Adrenal gland (tissue), 12 donors: Measurements from ENCODE around the gene PLOD3. TPM values are rescaled to one million over a fixed set of nuclear protein-coding genes. Genes with fewer than 3 reads are reported as not detected.

Source experiments
- DNase-seq, 7 donors: peaks; one replicate each; pipeline ENCODE4 v3.0.0-alpha.2; 2019 to 2020
- H3K27ac ChIP-seq, 5 donors: fragments of 200-600 bp; sonication (generic) in 4 of 5; 1 replicate in 3 of 5; 2 replicates in 2 of 5; pipeline versions ENCODE4 v1.5.1 to v1.8.0; 2016 to 2020; ENCODE audit warnings: mild to moderate bottlenecking in 1 of 5
- H3K27me3 ChIP-seq: fragments of 200-600 bp; 2 replicates; pipeline ENCODE4 v1.8.0; 2021
- H3K36me3 ChIP-seq, 2 donors: fragments of 200-600 bp; replicated peaks in 1 of 2; 1 replicate in 1 of 2; 2 replicates in 1 of 2; pipeline versions ENCODE4 v1.5.1 to v1.8.0; 2018 to 2022
- H3K4me1 ChIP-seq, 2 donors: fragments of 200-600 bp; replicated peaks in 1 of 2; 1 replicate in 1 of 2; 2 replicates in 1 of 2; pipeline versions ENCODE4 v1.5.1 to v1.8.0; 2018 to 2021
- H3K4me3 ChIP-seq, 4 donors: fragments of 200-600 bp; sonication (generic) in 3 of 4; one replicate each; pipeline ENCODE4 v1.5.1; 2016 to 2018
- H3K9me3 ChIP-seq, 3 donors: fragments of 200-600 bp; sonication (generic) in 1 of 3; replicated peaks in 1 of 3; 1 replicate in 2 of 3; 2 replicates in 1 of 3; pipeline versions ENCODE4 v1.5.1 to v1.8.0; 2016 to 2021
- CTCF ChIP-seq, 6 experiments: fragments of 450-650 bp in 4 of 6; fragments of 200-600 bp in 2 of 6; sonication (generic) in 1 of 6; IDR thresholded peaks; 1 replicate in 5 of 6; 2 replicates in 1 of 6; pipeline versions ENCODE4 v1.5.1 to v1.8.0; 2016 to 2021; ENCODE audit warnings: antibody characterized with exemption in 6 of 6, mild to moderate bottlenecking in 2 of 6, moderate library complexity in 1 of 6
- POLR2A ChIP-seq, 2 donors: fragments of 450-650 bp; IDR thresholded peaks; one replicate each; pipeline ENCODE4 v1.6.1; 2017; ENCODE audit warnings: antibody characterized with exemption in 2 of 2, mild to moderate bottlenecking in 2 of 2, moderate library complexity in 1 of 2
- WGBS, 4 donors: extraction: QIAGEN DNeasy Blood & Tissue Kit in 2 of 4; methylation state at CpG; one replicate each; pipeline versions ENCODE4 v1.1.5 to v1.1.7; 2013 to 2017; 5-methylcytosine and 5-hydroxymethylcytosine counted together
- intact Hi-C, 2 donors: fragments of 100-400 bp; cut with DNase I; formaldehyde crosslinking; loops; one replicate each; pipeline versions ENCODE4 v1.14.1 to v1.15.0; 2022 to 2023
- polyA plus RNA-seq, 3 donors: library from polyadenylated mRNA; stranded (reverse); fragments of 200-250 nt in 2 of 3; fragments of 350-450 nt in 1 of 3; fragmentation: Illumina TruSeq in 1 of 3; extraction: RNeasy Lipid Tissue Mini Kit (QIAGEN cat#74804) in 1 of 3; gene quantifications; one replicate each; pipeline ENCODE4 v1.2.3, GENCODE V29; 2013 to 2014
- total RNA-seq, 9 donors: library from RNA; depleted of rRNA in 4 of 9; stranded (reverse); fragments of >200 nt in 4 of 9; fragments of 120-200 nt in 1 of 9; fragmentation: NEBNext Ultra II Directional in 1 of 9; extraction: Animal tissue kit (Norgen Biotek cat#: 25700) in 1 of 9; gene quantifications; one replicate each; pipeline versions ENCODE4 v1.1.0 to v1.2.4, GENCODE V29; 2013 to 2023
- donor health status: healthy with polysubstance abuse.
- donor health status: Bipolar disorder and iron deficiency.
- donor health status: DM: yes; HTN: yes; CAD: no.
- donor health status: DM: no; HTN: no; CAD: no.
- donor health status: DM: no; HTN: no; CAD: no.
- donor health status: DM: yes; HTN: yes; CAD: no.

PLOD3 gene
- total and polyA plus RNA-seq, 12 donors = 24.1 to 62.2 (median 51.4) TPM

GRCh38 chr7:101172854-101173751 is 44.3 kb downstream of the PLOD3 start:
- no peak overlapping the region for H3K4me3 ChIP-seq
- H3K4me1 ChIP-seq = peaks cover 12 to 22% of the 10 kb centered on the region in 2 donors
- peak; percentile 79 to 91 (median 87) for DNase-seq
- H3K27ac ChIP-seq = no peak overlapping the region
- intact Hi-C loops = no loop called here
- 2 to 4% (median 2%) methylated on average over 13 to 53 of the region's 53 CpGs for WGBS, 4 donors
- no peaks in the 10 kb centered on the region for H3K9me3 ChIP-seq
- TF ChIP-seq POLR2A (IDR thresholded peaks at IDR 0.05) = no peak
- no peak for TF ChIP-seq CTCF (IDR thresholded peaks at IDR 0.05)
- H3K36me3 ChIP-seq = no peaks in the 10 kb centered on the region
- peaks cover 92% of the 10 kb centered on the region for H3K27me3 ChIP-seq

- DNase-seq = no peak
- intact Hi-C loops = no loop called here
- H3K4me1 ChIP-seq = peaks cover 12 to 22% of the 10 kb centered on the region in 2 donors
- 0 to 3% (median 2%) methylated on average over 4 to 79 of the region's 79 CpGs for WGBS, 4 donors
- H3K36me3 ChIP-seq = no peaks in the 10 kb centered on the region
- H3K4me3 ChIP-seq = no peak overlapping the region
- no peak overlapping the region for H3K27ac ChIP-seq
- no peaks in the 10 kb centered on the region for H3K9me3 ChIP-seq
- TF ChIP-seq CTCF (IDR thresholded peaks at IDR 0.05) (no peak), POLR2A (IDR thresholded peaks at IDR 0.05) (no peak)
- H3K27me3 ChIP-seq = peaks cover 84% of the 10 kb centered on the region
These were observed 45.2 kb downstream of the PLOD3 start for GRCh38 chr7:101172005-101172853.

GRCh38 chr7:101171442-101171837 is 45.9 kb downstream of the PLOD3 start:
- H3K9me3 ChIP-seq = no peaks in the 10 kb centered on the region
- no peak overlapping the region for H3K27ac ChIP-seq
- no peak for DNase-seq
- TF ChIP-seq CTCF (IDR thresholded peaks at IDR 0.05) (no peak), POLR2A (IDR thresholded peaks at IDR 0.05) (no peak)
- H3K27me3 ChIP-seq = peaks cover 77% of the 10 kb centered on the region
- no peak overlapping the region for H3K4me3 ChIP-seq
- WGBS, 4 donors = 1 to 4% (median 3%) methylated on average over 12 to 13 of the region's 13 CpGs
- no peaks in the 10 kb centered on the region for H3K36me3 ChIP-seq
- H3K4me1 ChIP-seq = peaks cover 12 to 22% of the 10 kb centered on the region in 2 donors
- intact Hi-C loops = no loop called here
